ENCODE data around the gene TNK2.
A peak's percentile ranks its signal among the peaks of the same experiment; 100 is the strongest.
"Not testable (repeated sequence)": the region's sequence is repeated elsewhere in the genome, so short reads cannot be mapped to it uniquely, and the experiment has no call there.

Gene TNK2

DNA sequence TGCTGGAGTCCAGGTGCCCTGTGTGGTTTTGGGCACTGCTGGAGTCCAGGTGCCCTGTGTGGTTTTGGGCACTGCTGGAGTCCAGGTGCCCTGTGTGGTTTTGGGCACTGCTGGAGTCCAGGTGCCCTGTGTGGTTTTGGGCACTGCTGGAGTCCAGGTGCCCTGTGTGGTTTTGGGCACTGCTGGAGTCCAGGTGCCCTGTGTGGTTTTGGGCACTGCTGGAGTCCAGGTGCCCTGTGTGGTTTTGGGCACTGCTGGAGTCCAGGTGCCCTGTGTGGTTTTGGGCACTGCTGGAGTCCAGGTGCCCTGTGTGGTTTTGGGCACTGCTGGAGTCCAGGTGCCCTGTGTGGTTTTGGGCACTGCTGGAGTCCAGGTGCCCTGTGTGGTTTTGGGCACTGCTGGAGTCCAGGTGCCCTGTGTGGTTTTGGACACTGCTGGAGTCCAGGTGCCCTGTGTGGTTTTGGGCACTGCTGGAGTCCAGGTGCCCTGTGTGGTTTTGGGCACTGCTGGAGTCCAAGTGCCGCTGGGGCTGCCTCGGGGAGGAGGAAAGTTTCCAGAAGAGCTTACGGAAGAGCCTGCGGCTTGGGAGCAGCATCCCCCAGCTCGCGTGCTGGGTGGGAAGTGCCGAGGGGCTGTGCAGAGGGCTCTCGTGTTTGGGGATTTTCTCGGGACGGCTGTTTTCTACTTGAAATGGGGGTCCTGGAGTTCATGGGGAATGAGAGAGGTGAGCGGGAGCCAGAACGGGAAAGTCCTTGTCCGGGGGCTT, 83.7 kb downstream of the TNK2 start:
- CTCF ChIA-PET: not testable (repeated sequence)

DNA sequence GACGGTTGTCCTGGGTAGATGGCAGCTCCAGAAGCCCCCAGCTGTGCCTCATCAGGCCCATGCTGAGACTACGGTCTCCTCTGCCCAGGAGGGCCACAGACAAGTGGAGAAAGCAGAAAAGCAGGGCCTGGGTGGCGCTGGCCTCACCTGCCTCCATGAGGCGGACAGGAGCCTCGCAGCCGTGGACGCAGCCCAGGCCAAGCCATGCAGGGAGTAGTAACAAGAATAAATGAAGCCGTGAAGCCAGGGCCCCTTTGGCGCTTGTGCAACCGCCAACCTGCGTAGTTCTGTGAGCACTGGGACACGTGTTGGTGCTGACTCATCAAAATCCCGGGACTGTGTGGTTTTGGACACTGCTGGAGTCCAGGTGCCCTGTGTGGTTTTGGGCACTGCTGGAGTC, 84.4 kb downstream of the TNK2 start:
- Histone ChIP-seq H3K27ac (ENCODE audit: extremely low read depth, low read depth, low read length) (no peak overlapping the region), H3K9me3 (ENCODE audit: control insufficient read depth, insufficient read depth, low read depth, low read length) (no peaks in the 10 kb centered on the region), H3K36me3 (ENCODE audit: control insufficient read depth in 2 of 2, insufficient read depth in 1 of 2, low read length in 2 of 2) (no peaks in the 10 kb centered on the region), H3K4me1 (ENCODE audit: control insufficient read depth, insufficient read depth, low read length) (no peaks in the 10 kb centered on the region), H3K4me3 (ENCODE audit: low read depth, low read length) (no peak overlapping the region)
- POLR2A ChIA-PET: no interaction called here
- CTCF ChIA-PET: no interaction called here
- TF ChIP-seq ZNF791 (tag by site-specific recombination; IDR thresholded peaks at IDR 0.05) (no peak), GLIS1 (tag by site-specific recombination; IDR thresholded peaks at IDR 0.05) (peak; percentile 78), ZIC2 (tag by site-specific recombination; IDR thresholded peaks at IDR 0.05) (peak; percentile 87)

More for the DNA sequence above, 83.7 kb downstream of the TNK2 start:
- TF ChIP-seq ZNF341 (tag by site-specific recombination; IDR thresholded peaks at IDR 0.05; ENCODE audit: low read depth): peak; percentile 69
- H3K4me1 ChIP-seq (ENCODE audit: control insufficient read depth, insufficient read depth, low read length); H3K36me3 ChIP-seq (ENCODE audit: control insufficient read depth in 2 of 2, insufficient read depth in 1 of 2, low read length in 2 of 2); H3K9me3 ChIP-seq (ENCODE audit: control insufficient read depth, insufficient read depth, low read depth, low read length); POLR2A ChIA-PET; H3K4me3 ChIP-seq (ENCODE audit: low read depth, low read length); H3K27ac ChIP-seq (ENCODE audit: extremely low read depth, low read depth, low read length): not testable (repeated sequence)

DNA sequence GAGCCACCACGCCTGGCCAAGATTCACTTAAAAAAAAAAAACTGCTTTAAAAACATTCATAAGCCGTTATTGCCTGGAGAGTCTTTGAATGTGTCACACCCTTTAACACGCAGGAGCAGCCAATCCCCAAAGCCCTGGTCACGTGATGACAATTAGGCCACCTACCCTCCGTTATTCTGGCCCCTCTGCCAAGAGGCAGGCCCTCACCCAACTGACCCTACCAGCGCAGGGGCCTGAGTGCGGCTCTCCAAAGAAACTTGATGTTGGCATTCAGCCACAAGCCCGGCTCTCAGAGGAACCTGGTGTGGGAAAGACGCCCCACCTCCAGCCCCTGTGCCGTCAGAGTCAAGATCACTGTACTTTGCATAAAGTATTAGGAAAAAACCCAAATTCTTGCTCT, 85.1 kb downstream of the TNK2 start:
- TF ChIP-seq ZNF155 (tag by site-specific recombination; IDR thresholded peaks at IDR 0.05): no peak
- CTCF ChIA-PET: no interaction called here
- Histone ChIP-seq H3K4me1 (ENCODE audit: control insufficient read depth, insufficient read depth, low read length) (no peaks in the 10 kb centered on the region), H3K36me3 (ENCODE audit: control insufficient read depth in 2 of 2, insufficient read depth in 1 of 2, low read length in 2 of 2) (no peaks in the 10 kb centered on the region), H3K27ac (ENCODE audit: extremely low read depth, low read depth, low read length) (no peak overlapping the region), H3K9me3 (ENCODE audit: control insufficient read depth, insufficient read depth, low read depth, low read length) (no peaks in the 10 kb centered on the region), H3K4me3 (ENCODE audit: low read depth, low read length) (no peak overlapping the region)
- POLR2A ChIA-PET: no interaction called here

DNA sequence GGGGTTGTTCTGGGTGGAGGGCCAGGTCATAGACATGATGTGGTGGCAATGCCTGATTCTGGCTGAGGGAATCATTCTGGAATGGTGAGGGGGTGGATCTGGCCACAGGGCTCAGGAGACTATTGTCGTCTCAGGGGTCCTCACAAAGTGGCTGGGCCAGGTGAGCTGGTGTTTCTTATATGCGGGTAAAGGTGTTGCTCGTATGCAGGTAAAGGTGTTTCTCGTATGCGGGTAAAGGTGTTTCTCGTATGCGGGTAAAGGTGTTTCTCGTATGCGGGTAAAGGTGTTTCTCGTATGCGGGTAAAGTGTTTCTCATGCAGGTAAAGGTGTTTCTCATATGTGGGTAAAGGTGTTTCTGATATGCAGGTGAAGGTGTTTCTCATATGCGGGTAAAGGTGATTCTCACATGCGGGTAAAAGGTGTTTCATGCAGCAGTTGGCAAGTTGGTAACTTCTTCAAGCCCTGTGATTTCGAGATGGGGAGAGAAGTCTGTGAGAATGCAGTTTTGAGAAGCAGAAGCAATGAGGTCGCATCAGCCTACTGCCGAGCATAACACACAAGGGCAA, 86.1 kb downstream of the TNK2 start:
- POLR2A ChIA-PET: no interaction called here
- CTCF ChIA-PET: interaction anchor here (1.2 kb wide), 1 partner anchor 29 kb away, joined by 5 read pairs; no protein-coding TSS in a partner anchor
- no peak overlapping the region for H3K4me3 ChIP-seq (ENCODE audit: low read depth, low read length)
- H3K9me3 ChIP-seq (ENCODE audit: control insufficient read depth, insufficient read depth, low read depth, low read length): no peaks in the 10 kb centered on the region
- H3K36me3 ChIP-seq (ENCODE audit: control insufficient read depth in 2 of 2, insufficient read depth in 1 of 2, low read length in 2 of 2): no peaks in the 10 kb centered on the region
- no peak overlapping the region for H3K27ac ChIP-seq (ENCODE audit: extremely low read depth, low read depth, low read length)
- TF ChIP-seq ZNF274 (IDR thresholded peaks at IDR 0.05; ENCODE audit: low read length): no peak
- no peak for TF ChIP-seq ZNF274 (tag by site-specific recombination; IDR thresholded peaks at IDR 0.05; ENCODE audit: borderline replicate concordance)
- TF ChIP-seq ZEB2 (tag by site-specific recombination; IDR thresholded peaks at IDR 0.05): peak; percentile 49; the same call in 1 of the 2 replicates
- H3K4me1 ChIP-seq (ENCODE audit: control insufficient read depth, insufficient read depth, low read length): no peaks in the 10 kb centered on the region

DNA sequence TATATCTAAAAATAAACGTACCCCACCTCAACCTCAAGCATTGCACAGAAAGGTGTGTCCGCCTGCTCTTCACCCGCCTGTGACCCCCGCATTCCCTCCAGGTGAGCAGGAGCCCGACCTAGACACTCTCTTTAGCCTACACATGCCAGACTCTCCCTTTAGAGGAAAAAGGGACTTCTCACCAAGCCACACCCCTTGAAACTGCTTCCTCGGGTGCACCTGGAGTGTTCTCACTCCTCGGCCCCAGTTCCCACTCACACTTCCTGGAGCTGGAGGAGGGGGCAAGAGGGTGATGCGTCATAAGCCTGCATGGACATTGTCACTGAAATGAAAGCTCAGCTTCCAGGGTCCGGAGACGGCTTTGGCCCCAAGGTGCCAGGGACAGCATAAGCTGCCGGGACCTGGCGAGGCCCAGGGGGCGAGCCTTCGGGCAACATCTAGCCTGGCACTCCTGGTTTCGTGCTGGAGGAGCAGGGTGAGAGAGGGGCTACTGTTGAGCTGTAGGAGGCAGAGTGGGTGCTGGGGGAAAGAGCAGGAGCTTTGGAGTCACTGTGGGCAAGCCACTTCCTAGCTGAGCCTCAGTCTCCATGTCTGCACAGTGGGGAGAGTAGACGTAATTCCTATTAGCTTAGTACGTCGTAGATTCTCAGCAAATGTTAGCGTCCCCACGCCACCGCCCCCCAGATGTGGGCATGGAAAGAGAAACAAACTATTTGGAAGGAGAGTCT, 86.8 kb downstream of the TNK2 start:
- TF ChIP-seq, protein P1, sequence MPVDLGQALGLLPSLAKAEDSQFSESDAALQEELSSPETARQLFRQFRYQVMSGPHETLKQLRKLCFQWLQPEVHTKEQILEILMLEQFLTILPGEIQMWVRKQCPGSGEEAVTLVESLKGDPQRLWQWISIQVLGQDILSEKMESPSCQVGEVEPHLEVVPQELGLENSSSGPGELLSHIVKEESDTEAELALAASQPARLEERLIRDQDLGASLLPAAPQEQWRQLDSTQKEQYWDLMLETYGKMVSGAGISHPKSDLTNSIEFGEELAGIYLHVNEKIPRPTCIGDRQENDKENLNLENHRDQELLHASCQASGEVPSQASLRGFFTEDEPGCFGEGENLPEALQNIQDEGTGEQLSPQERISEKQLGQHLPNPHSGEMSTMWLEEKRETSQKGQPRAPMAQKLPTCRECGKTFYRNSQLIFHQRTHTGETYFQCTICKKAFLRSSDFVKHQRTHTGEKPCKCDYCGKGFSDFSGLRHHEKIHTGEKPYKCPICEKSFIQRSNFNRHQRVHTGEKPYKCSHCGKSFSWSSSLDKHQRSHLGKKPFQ (tag by site-specific recombination; IDR thresholded peaks at IDR 0.05): peak; percentile 76
- no peak for TF ChIP-seq SETDB1 (IDR thresholded peaks at IDR 0.05; ENCODE audit: insufficient read length, low read length)
- no peak for TF ChIP-seq ZXDB (tag by site-specific recombination; IDR thresholded peaks at IDR 0.05)
- H3K36me3 ChIP-seq (ENCODE audit: control insufficient read depth in 2 of 2, insufficient read depth in 1 of 2, low read length in 2 of 2): no peaks in the 10 kb centered on the region
- no peak overlapping the region for H3K4me3 ChIP-seq (ENCODE audit: low read depth, low read length)
- ChIA-PET CTCF (interaction anchor here (1.2 kb wide), 1 partner anchor 29 kb away, joined by 5 read pairs; no protein-coding TSS in a partner anchor), POLR2A (no interaction called here)
- no peaks in the 10 kb centered on the region for H3K4me1 ChIP-seq (ENCODE audit: control insufficient read depth, insufficient read depth, low read length)
- no peak overlapping the region for H3K27ac ChIP-seq (ENCODE audit: extremely low read depth, low read depth, low read length)
- H3K9me3 ChIP-seq (ENCODE audit: control insufficient read depth, insufficient read depth, low read depth, low read length): no peaks in the 10 kb centered on the region

Data from HEK293 (cell line).